Lower leg skin (tissue), 3 donors: Measurements from ENCODE around the gene CWC27.

ENCODE experiments used
- POLR2A ChIP-seq, 2 donors: fragments of 450-650 bp; IDR thresholded peaks; one replicate each; pipeline ENCODE4 v1.6.1; 2016 to 2017; ENCODE audit warnings: antibody characterized with exemption in 2 of 2, mild to moderate bottlenecking in 1 of 2, moderate library complexity in 1 of 2
- TF ChIP-seq, protein P1 (sequence below), 3 donors: fragments of 450-650 bp; IDR thresholded peaks; one replicate each; pipeline ENCODE4 v1.5.1; 2016; ENCODE audit warnings: antibody characterized with exemption in 3 of 3, mild to moderate bottlenecking in 3 of 3, moderate library complexity in 2 of 3

DNA sequence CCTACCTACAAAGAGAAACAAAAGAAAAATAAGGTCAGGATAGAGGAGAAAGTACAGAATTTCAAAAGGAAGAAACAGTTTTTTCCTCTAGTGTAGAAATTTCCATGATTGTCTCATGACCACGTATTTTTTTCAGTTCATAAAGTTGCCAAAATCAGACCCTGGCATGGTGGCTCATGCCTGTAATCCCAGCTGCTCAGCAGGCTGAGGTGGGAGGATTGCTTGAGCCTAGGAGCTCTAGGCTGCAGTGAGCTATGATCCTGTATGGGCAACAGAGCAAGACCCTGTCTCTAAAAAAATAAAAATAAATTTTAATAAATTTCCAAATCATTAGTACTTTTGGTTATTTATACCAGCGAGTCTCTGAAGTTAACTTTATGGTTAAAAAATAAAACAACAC, 37.8 kb downstream of the CWC27 start:
- TF ChIP-seq, protein P1, sequence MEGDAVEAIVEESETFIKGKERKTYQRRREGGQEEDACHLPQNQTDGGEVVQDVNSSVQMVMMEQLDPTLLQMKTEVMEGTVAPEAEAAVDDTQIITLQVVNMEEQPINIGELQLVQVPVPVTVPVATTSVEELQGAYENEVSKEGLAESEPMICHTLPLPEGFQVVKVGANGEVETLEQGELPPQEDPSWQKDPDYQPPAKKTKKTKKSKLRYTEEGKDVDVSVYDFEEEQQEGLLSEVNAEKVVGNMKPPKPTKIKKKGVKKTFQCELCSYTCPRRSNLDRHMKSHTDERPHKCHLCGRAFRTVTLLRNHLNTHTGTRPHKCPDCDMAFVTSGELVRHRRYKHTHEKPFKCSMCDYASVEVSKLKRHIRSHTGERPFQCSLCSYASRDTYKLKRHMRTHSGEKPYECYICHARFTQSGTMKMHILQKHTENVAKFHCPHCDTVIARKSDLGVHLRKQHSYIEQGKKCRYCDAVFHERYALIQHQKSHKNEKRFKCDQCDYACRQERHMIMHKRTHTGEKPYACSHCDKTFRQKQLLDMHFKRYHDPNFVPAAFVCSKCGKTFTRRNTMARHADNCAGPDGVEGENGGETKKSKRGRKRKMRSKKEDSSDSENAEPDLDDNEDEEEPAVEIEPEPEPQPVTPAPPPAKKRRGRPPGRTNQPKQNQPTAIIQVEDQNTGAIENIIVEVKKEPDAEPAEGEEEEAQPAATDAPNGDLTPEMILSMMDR (IDR thresholded peaks at IDR 0.05), result no peak
- TF ChIP-seq POLR2A (IDR thresholded peaks at IDR 0.05), result no peak
